ENCODE results near the gene ANKRD22. TPM values are rescaled to one million over a fixed set of nuclear protein-coding genes. Genes with fewer than 3 reads are reported as not detected.
A peak's percentile ranks its signal among the peaks of the same experiment; 100 is the strongest.

ANKRD22 gene
- total and polyA plus RNA-seq, 9 of the 15 experiments (the other 6 are each of a cell fraction or from before 2014, with no cell fraction given) = not detected

GRCh38 chr10:88835096-88835909 lies 16.3 kb downstream of the ANKRD22 start (continued):
- TF ChIP-seq MLX (CRISPR knock-in tag; conservative IDR thresholded peaks at IDR 0.05) = no peak
- TF ChIP-seq SREBF1 (IDR thresholded peaks at IDR 0.05; ENCODE audit: borderline replicate concordance, low read depth, low read length) = no peak
- peak; percentile 19; the same call in 1 of the 2 replicates for TF ChIP-seq SPI1 (IDR thresholded peaks at IDR 0.05; ENCODE audit: borderline replicate concordance, low read depth, low read length)
- no peak for TF ChIP-seq ZFP36 (IDR thresholded peaks at IDR 0.05; ENCODE audit: low read depth, low read length, partially characterized antibody)
- TF ChIP-seq MTA1 (IDR thresholded peaks at IDR 0.05; ENCODE audit: borderline replicate concordance) = no peak
- no peak for TF ChIP-seq CREB5 (CRISPR knock-in tag; IDR thresholded peaks at IDR 0.05)
- no peak for TF ChIP-seq NFIC (IDR thresholded peaks at IDR 0.05)
- TF ChIP-seq CREM (IDR thresholded peaks at IDR 0.05; ENCODE audit: low read depth) = 0 out of 2 replicates have a peak, but pooled peaks have one; percentile 25
- TF ChIP-seq RBFOX2 (IDR thresholded peaks at IDR 0.05; ENCODE audit: low read depth, low read length) = no peak
- no peak for TF ChIP-seq ZNF431 (CRISPR knock-in tag; IDR thresholded peaks at IDR 0.05)
- TF ChIP-seq DEAF1 (CRISPR knock-in tag; IDR thresholded peaks at IDR 0.05) = peak; percentile 53
- peak; percentile 41; the same call in 1 of the 2 replicates for TF ChIP-seq REST (IDR thresholded peaks at IDR 0.05; ENCODE audit: borderline replicate concordance)
- no peak for TF ChIP-seq REST (CRISPR knock-in tag; IDR thresholded peaks at IDR 0.05; ENCODE audit: low read depth)
- no peak for TF ChIP-seq USF1 (CRISPR knock-in tag; IDR thresholded peaks at IDR 0.05)

All from K562 (cell line).